COR-L47 (cell line): ENCODE measurements around the gene AGBL1.

Source experiments
- DNase-seq: peaks from one replicate; lab custom pipeline; 2025; lab: John Stamatoyannopoulos, UW

The AGBL1 gene

DNA sequence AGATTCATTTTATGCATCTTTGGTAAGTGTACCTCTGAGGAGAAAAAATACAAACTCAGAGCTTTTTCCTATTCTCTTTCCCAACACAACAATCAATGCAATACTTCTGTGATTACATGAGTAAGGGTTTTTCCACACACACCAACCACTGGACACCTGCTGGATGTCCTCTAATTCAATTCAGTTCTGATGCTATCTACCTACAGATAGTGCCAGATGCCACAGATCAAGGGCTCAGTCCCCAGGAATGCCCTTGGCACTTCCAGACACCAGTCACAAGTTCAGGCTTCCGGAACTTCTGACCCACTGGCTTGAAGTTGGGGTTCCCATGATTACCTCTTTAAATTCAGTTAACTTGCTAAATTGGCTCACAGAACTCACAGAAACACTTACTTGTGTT is 511.5 kb downstream of the AGBL1 start:
- no peak for DNase-seq

GRCh38 chr15:86591994-86592735 is 512.5 kb downstream of the AGBL1 start:
- no peak for DNase-seq

- no peak for DNase-seq
These were observed 516.1 kb downstream of the AGBL1 start for GRCh38 chr15:86595741-86596140.

GRCh38 chr15:86603466-86603865 is 523.8 kb downstream of the AGBL1 start:
- no peak for DNase-seq

DNA sequence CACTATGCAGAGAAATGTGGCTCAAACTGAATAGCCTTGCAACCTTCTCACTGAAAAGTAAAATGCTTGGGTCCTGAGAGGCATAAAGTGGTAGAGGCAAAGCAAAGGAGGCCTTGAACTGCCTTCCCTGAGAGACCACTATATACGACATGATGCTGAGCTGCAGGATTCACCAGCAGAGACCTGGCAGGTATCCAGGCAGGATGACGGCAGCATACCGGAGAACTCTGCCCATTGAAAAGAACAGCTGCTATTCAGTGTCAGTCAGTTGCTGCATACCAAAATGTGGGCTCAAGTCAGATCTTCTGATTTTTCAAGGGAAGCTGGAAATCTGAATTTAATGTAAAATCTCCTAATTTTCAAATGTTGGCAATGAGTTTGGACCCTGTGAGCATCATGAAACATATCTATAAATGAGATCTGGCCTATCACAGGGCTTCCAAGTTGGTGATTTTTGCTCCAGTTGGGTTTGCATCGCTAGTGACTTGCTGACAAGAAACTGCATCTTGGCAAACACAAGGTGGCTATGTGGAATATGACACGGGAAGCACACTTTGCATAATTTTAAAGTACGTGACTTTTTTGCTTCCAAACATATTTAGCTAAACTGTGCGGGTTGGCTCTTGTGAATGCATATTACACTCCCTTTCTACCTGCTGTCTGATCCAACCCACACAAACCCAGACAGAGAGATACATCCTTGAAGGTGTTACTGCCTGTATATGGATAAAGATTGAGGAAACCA is 529.0 kb downstream of the AGBL1 start:
- DNase-seq = no peak

- no peak for DNase-seq
These were observed 529.6 kb downstream of the AGBL1 start for GRCh38 chr15:86609275-86609674.

DNA sequence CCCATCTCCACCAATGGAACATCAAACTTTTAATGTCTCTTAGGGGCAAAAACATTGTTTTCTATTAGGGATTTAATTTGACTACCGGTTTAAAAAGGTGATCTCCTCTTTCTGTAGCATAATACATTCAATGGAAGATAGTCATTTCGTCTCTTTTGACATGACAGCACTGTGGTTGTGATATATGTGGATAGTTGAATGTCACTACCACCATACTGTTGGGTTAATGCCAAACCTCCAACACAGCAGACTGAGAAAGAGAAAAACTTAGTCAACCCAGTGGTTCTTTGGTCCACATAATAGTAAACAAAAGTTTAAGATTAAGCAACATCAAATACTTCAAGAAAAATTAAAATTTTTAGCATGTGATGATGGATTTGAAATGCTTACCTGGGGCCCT is 530.4 kb downstream of the AGBL1 start:
- DNase-seq = no peak

DNA sequence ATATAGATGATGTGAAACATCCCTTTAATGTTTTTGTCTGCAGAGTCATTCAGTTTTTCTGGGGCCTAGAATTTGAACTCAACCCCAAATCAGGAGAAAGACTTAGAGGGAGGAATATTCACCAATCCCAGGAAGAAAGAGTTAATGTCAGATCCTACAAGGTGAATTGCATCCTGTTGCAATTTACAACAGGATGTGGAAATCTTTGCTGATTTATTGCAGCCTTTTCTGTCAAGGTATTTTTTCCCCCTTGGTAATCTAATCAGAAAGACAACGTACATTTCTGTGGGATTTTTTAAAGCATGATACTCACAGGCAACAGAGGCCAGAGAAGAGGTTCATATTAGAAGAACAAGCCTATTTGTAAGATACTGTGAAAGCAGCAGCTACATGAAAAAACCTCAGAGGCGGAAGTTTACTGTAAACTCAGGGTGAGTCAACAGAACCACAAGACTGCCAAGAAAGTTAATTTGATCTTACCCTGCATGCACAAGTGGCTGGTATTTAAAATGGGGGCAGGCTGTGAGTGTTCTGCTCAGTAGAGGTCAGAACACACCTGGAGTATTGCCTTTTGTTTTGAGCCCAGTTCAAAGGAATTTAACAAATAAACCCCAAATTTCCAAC is 531.9 kb downstream of the AGBL1 start:
- DNase-seq = no peak

DNA sequence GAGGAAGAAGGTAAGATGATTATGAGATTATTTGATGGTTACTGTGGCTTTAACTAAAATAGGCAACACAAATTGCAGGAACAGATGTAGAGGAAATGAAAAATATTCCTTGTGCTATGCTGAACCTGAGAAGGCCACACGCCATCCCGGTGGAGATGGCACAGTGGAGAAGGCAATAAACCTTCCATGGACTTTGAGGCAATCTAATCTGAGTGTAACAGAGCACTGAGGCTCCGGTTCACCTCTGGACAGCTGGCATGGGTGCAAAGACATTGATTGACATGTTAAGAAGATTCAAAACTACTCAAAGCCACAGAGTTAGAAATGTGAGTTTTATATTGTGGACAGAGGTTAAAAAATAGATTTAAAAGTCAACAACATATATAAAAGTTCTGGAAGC is 535.7 kb downstream of the AGBL1 start:
- no peak for DNase-seq

GRCh38 chr15:86615816-86616215 is 536.1 kb downstream of the AGBL1 start:
- DNase-seq = no peak

- no peak for DNase-seq
These were observed 537.1 kb downstream of the AGBL1 start for GRCh38 chr15:86616771-86617170.

DNA sequence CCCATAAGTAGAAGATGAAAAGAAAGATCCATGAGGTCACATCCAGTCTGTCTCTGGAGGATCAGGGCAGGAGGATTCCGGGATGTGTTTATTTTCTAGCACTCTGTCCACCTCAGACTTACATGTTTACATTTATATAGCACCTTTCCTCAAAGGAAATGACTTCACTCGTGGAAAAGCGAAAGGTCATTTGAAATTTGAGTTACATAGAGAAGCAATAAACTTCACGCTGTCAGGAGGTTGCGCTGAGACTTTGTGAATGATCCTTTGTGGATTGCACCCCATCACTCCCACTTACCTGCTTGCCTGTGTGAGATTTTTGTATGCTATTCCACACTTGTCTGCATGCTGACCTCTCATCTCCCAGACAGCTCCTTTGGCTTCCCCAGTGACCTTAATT is 540.5 kb downstream of the AGBL1 start:
- no peak for DNase-seq

- DNase-seq = no peak
These were observed 541.1 kb downstream of the AGBL1 start for GRCh38 chr15:86620641-86621349.

DNA sequence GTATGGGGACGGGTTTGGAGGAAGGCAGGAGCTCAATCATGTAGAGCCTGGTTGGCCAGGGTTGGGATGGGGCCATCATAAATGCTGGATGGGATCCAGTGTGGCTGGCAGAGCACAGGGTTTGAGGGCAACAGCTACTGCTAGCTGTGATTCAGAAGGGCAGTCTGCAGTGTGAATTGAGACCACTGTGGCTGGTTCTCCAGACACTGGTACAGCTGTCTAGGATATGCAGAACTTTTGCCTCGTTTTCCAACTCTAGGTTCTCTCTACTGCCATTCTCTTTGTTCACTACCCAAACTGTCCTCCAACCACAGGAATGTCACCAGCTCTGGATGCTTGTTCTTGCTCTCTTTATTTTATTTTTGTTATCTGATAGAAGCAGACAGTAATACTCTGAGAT is 543.6 kb downstream of the AGBL1 start:
- DNase-seq = no peak

- DNase-seq = no peak
These were observed 544.8 kb downstream of the AGBL1 start for GRCh38 chr15:86624261-86625036.

GRCh38 chr15:86629409-86630356 is 550.0 kb downstream of the AGBL1 start:
- no peak for DNase-seq

- DNase-seq = no peak
These were observed 551.3 kb downstream of the AGBL1 start for GRCh38 chr15:86630946-86631345.

DNA sequence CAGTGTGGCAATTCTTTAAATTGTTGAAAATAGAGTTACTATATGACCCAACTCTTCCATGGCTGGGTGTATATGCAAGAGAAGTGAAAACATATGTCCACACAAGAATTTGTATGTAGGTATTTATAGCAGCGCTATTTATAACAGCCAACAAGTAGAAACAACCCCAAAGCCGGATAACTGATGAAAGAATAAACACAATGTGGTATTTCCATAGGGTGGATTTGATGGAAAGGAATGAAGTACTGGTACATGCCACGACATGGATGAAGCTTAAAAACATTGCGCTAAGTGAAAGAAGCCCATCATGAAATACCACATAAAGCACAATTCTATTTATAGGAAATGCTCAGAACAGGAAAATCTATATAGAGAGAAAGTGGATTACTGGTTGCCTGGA is 554.5 kb downstream of the AGBL1 start:
- DNase-seq = no peak

DNA sequence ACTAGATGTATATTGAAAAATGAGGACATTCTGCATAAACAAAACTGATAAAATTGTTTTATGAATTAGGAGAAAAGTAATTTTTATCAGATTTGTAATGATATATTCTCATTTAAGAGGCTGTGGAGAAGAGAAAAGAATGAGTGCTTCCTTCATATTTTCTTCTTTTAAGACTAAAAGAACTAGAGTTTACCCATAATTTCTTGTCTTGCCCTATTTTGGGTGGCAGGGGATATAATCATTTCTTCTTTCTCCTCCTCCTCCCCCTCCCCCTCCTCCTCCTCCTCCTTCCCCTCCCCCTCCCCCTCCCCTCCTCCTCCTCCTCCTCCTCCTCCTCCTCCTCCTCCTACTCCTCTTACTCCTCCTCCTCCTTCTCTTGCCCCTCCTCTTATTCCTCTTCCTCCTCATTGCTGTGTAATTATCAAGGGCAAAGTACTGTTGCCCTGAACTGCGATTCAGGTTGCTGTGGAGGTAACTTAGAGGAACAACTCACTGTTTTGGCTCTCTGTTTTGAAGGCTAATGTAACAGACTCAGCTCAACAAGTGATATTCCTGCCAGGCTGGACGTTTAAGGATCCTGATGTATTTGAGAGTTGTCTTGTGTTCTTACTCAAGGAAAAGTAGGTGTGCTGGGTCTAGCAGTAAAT is 555.4 kb downstream of the AGBL1 start:
- DNase-seq = no peak

DNA sequence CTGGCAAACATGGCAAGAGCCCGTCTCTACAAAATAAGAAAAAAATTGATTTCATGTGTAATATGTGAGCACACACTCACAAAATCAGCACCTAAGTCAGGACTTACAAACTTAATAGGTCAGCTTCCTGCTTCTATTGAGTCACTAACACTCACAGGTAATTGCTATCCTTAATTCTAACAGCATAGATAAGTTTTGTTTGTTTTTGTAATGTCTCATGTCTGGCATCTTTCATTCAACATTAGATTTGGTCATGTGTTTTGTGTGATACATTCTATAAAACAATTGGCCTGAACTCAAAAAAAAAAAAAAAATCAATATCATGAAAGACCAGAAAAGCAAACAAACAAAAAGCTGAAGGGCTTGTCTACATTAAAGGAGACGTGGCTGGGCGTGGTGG is 564.7 kb downstream of the AGBL1 start:
- DNase-seq = no peak
